ENCODE results near the gene MAPK14.

DNA sequence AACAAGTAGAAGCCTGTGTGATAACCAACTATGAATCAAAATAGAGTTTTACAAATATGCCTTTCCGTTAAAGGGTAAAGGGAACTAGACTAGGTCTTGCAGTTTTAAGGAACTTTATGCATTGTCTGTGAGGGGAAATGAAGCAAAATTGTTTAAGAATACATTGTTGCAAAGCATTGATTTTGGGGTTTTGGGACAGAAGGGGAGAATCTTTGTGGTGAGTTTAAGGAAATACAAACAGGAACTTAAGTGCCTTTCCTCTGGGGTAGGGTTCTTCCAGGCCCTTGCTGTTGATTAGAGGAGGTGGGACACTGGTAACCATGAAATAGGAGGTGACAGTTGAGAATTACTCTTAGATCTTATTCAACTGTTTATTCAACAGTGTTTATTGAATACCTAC lies 4.7 kb downstream of the MAPK14 start:
- TF ChIP-seq, protein P1, sequence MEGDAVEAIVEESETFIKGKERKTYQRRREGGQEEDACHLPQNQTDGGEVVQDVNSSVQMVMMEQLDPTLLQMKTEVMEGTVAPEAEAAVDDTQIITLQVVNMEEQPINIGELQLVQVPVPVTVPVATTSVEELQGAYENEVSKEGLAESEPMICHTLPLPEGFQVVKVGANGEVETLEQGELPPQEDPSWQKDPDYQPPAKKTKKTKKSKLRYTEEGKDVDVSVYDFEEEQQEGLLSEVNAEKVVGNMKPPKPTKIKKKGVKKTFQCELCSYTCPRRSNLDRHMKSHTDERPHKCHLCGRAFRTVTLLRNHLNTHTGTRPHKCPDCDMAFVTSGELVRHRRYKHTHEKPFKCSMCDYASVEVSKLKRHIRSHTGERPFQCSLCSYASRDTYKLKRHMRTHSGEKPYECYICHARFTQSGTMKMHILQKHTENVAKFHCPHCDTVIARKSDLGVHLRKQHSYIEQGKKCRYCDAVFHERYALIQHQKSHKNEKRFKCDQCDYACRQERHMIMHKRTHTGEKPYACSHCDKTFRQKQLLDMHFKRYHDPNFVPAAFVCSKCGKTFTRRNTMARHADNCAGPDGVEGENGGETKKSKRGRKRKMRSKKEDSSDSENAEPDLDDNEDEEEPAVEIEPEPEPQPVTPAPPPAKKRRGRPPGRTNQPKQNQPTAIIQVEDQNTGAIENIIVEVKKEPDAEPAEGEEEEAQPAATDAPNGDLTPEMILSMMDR (IDR thresholded peaks at IDR 0.05), result no peak
- no peak for TF ChIP-seq POLR2A (IDR thresholded peaks at IDR 0.05)
